ENCODE measurements around the gene GPR27.
A peak's percentile ranks its signal among the peaks of the same experiment; 100 is the strongest.

Gene GPR27

GRCh38 chr3:71721002-71721401 lies 32.7 kb upstream of the GPR27 start:
- TF ChIP-seq, protein P1, sequence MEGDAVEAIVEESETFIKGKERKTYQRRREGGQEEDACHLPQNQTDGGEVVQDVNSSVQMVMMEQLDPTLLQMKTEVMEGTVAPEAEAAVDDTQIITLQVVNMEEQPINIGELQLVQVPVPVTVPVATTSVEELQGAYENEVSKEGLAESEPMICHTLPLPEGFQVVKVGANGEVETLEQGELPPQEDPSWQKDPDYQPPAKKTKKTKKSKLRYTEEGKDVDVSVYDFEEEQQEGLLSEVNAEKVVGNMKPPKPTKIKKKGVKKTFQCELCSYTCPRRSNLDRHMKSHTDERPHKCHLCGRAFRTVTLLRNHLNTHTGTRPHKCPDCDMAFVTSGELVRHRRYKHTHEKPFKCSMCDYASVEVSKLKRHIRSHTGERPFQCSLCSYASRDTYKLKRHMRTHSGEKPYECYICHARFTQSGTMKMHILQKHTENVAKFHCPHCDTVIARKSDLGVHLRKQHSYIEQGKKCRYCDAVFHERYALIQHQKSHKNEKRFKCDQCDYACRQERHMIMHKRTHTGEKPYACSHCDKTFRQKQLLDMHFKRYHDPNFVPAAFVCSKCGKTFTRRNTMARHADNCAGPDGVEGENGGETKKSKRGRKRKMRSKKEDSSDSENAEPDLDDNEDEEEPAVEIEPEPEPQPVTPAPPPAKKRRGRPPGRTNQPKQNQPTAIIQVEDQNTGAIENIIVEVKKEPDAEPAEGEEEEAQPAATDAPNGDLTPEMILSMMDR (IDR thresholded peaks at IDR 0.05; ENCODE audit: insufficient read depth, low read length, poor library complexity, severe bottlenecking): no peak
- no peak for DNase-seq (ENCODE audit: extremely low read depth, insufficient read length)
- peaks cover 2% of the 10 kb centered on the region for H3K27me3 ChIP-seq (replicated peaks; ENCODE audit: control insufficient read depth, insufficient read depth, low read length)
- H3K36me3 ChIP-seq (ENCODE audit: control insufficient read depth, insufficient read depth, low read length): no peaks in the 10 kb centered on the region
- H3K4me3 ChIP-seq (replicated peaks; ENCODE audit: low read depth, low read length): no peak overlapping the region

DNA sequence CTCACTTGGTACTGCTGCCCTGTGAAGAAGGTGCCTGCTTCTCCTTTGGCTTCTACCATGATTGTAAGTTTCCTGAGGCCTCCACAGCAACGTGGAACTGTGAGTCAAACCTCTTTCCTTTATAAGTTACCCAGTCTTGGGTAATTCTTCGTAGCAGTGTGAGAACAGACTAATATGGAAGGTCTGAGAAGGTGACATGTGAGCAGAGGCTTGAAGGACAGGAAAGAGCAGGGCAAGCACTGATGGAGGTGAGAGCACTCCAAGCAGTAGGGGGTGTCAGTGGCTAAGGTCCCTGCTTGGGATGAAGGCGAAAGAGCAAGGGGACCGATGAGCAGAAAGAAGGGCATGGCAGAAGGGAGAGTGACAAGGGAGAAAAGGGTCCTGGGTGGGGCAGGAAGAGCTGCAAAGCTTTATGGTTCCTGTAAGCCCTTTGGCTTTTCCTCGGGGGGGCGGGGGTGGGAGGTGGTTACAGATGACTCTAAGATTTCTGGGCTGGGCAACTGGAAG lies 32.0 kb upstream of the GPR27 start:
- no peak for DNase-seq (ENCODE audit: extremely low read depth, insufficient read length)
- TF ChIP-seq, protein P1 (IDR thresholded peaks at IDR 0.05; ENCODE audit: insufficient read depth, low read length, poor library complexity, severe bottlenecking): no peak
- no peak overlapping the region for H3K4me3 ChIP-seq (replicated peaks; ENCODE audit: low read depth, low read length)
- H3K27me3 ChIP-seq (replicated peaks; ENCODE audit: control insufficient read depth, insufficient read depth, low read length): peaks cover under 1% of the 10 kb centered on the region
- no peaks in the 10 kb centered on the region for H3K36me3 ChIP-seq (ENCODE audit: control insufficient read depth, insufficient read depth, low read length)

DNA sequence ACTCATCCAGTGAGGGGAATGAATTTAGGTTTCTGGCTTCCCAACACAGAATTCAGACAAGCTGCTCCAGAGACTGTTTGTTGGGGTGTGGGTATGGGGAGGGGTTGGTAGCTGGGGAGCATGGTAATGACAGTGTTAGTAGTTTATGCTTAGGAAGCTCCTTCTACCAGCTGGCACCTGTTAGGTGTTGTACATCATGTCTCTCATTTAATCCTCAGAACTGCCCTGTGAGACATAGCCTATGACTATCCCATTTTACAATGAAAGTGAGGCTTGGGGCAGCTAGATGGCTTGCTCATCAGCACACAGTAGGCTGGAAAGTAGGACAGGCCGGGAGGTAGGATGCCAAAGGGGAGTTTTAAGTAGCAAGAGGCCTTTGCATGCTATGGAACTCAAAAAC lies 31.0 kb upstream of the GPR27 start:
- no peaks in the 10 kb centered on the region for H3K36me3 ChIP-seq (ENCODE audit: control insufficient read depth, insufficient read depth, low read length)
- TF ChIP-seq, protein P1 (IDR thresholded peaks at IDR 0.05; ENCODE audit: insufficient read depth, low read length, poor library complexity, severe bottlenecking): no peak
- H3K27me3 ChIP-seq (replicated peaks; ENCODE audit: control insufficient read depth, insufficient read depth, low read length): no peaks in the 10 kb centered on the region; the same call in 1 of the 2 replicates
- no peak for DNase-seq (ENCODE audit: extremely low read depth, insufficient read length)
- no peak overlapping the region for H3K4me3 ChIP-seq (replicated peaks; ENCODE audit: low read depth, low read length)

DNA sequence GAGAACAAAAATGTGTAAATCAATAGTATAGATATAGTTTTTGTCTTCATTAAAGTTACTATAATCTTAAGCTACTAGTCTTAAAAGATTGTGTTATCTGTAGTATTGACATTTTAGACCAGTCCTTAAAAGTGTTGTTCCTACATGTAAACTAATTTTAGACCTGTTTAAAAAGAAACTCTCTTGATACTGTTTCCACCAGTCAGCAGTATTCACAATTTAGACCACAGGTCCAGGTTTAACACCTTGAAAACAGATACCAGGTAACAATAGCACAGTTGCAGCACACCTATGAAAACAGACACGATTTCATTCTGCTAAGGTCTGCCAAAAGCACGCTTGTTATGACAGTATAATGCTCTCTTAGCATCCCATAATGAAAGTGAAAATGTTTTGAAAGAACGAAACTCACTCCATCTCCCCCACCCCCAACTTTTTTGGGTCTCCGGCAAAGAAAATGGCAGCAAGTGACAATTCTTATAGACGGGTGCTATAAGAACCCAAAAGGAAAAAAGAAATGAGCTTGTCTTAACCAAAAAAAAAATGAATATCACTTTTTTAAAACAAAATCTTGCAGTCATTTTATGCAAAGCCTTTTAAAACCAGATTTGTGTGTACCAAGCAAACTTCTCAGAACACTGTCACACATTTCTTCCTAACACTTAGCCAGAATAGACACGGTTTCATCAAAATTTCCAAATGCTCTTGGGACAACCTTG lies 30.0 kb upstream of the GPR27 start:
- no peak for DNase-seq (ENCODE audit: extremely low read depth, insufficient read length)
- Histone ChIP-seq H3K36me3 (ENCODE audit: control insufficient read depth, insufficient read depth, low read length) (no peaks in the 10 kb centered on the region), H3K27me3 (replicated peaks; ENCODE audit: control insufficient read depth, insufficient read depth, low read length) (no peaks in the 10 kb centered on the region; the same call in 1 of the 2 replicates), H3K4me3 (replicated peaks; ENCODE audit: low read depth, low read length) (no peak overlapping the region)
- TF ChIP-seq, protein P1 (IDR thresholded peaks at IDR 0.05; ENCODE audit: insufficient read depth, low read length, poor library complexity, severe bottlenecking): no peak

DNA sequence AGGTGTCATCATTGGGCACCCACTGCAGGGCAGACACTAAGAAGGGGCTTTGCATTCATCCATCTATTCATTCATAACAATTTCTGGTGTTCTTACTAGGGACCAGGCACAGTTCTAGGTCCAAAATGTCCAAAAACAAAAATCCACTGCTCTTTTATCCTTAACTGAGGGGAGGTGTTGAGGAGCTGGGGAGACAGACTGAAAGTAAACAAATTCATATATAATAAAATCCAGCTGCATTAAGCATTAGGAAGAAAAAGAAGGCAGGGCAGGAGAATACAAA lies 29.5 kb upstream of the GPR27 start:
- DNase-seq (ENCODE audit: extremely low read depth, insufficient read length): no peak
- TF ChIP-seq, protein P1 (IDR thresholded peaks at IDR 0.05; ENCODE audit: insufficient read depth, low read length, poor library complexity, severe bottlenecking): no peak
- H3K36me3 ChIP-seq (ENCODE audit: control insufficient read depth, insufficient read depth, low read length): no peaks in the 10 kb centered on the region
- H3K4me3 ChIP-seq (replicated peaks; ENCODE audit: low read depth, low read length): peak overlapping the region; percentile 57
- H3K27me3 ChIP-seq (replicated peaks; ENCODE audit: control insufficient read depth, insufficient read depth, low read length): no peaks in the 10 kb centered on the region; the same call in 1 of the 2 replicates

Measured in GM06990 (cell line).